ENCODE measurements around the gene FASTKD2. TPM values are rescaled to one million over a fixed set of nuclear protein-coding genes. Genes with fewer than 3 reads are reported as not detected.

Gene FASTKD2
- total RNA-seq: 10 to 100 TPM; 15.1 to 63.8 (median 27.9) TPM
- 10 to 100 TPM in 2 of 3 donors, 1 to 10 TPM in 1; 8.4 to 59.8 (median 10.2) TPM for polyA plus RNA-seq
- long read RNA-seq, donor 1, transcript FASTKD2-201 (12 exons, 3,188 nt): major isoform, 11 of 28 reads
- long read RNA-seq, donor 1, transcript FASTKD2-202 (12 exons, 2,586 nt): minor isoform, 6 of 28 reads
- long read RNA-seq, donor 1, partial matches to known transcripts: 11 of 28 reads
- long read RNA-seq, donor 1, other reads (novel, unspliced or antisense): 0 of 28 reads
- long read RNA-seq, donor 2, partial matches to known transcripts: 10 of 16 reads
- long read RNA-seq, donor 2, other reads (novel, unspliced or antisense): 0 of 16 reads
- long read RNA-seq, donor 3, transcript FASTKD2-201 (12 exons, 3,188 nt): major isoform, 12 of 28 reads
- long read RNA-seq, donor 3, partial matches to known transcripts: 15 of 28 reads
- long read RNA-seq, donor 3, other reads (novel, unspliced or antisense): 0 of 28 reads
- long read RNA-seq, donor 4, transcript FASTKD2-201 (12 exons, 3,188 nt): major isoform, 16 of 28 reads
- long read RNA-seq, donor 4, transcript FASTKD2-202 (12 exons, 2,586 nt): minor isoform, 7 of 28 reads
- long read RNA-seq, donor 4, partial matches to known transcripts: 2 of 28 reads
- long read RNA-seq, donor 4, other reads (novel, unspliced or antisense): 2 of 28 reads
- long read RNA-seq, donor 5, transcript FASTKD2-201 (12 exons, 3,188 nt): major isoform, 48 of 77 reads
- long read RNA-seq, donor 5, transcript FASTKD2-202 (12 exons, 2,586 nt): minor isoform, 20 of 77 reads
- long read RNA-seq, donor 5, partial matches to known transcripts: 3 of 77 reads
- long read RNA-seq, donor 5, other reads (novel, unspliced or antisense): 6 of 77 reads
- long read RNA-seq, donor 6, transcript FASTKD2-201 (12 exons, 3,188 nt): major isoform, 13 of 18 reads
- long read RNA-seq, donor 6, partial matches to known transcripts: 0 of 18 reads
- long read RNA-seq, donor 6, other reads (novel, unspliced or antisense): 4 of 18 reads
- long read RNA-seq, donor 7, partial matches to known transcripts: 6 of 10 reads
- long read RNA-seq, donor 7, other reads (novel, unspliced or antisense): 0 of 10 reads
- long read RNA-seq, donor 8, transcript FASTKD2-201 (12 exons, 3,188 nt): major isoform, 7 of 28 reads
- long read RNA-seq, donor 8, partial matches to known transcripts: 15 of 28 reads
- long read RNA-seq, donor 8, other reads (novel, unspliced or antisense): 0 of 28 reads
- long read RNA-seq, donor 9, transcript FASTKD2-201 (12 exons, 3,188 nt): major isoform, 7 of 10 reads
- long read RNA-seq, donor 9, partial matches to known transcripts: 0 of 10 reads
- long read RNA-seq, donor 9, other reads (novel, unspliced or antisense): 0 of 10 reads
- long read RNA-seq, donor 10, transcript FASTKD2-201 (12 exons, 3,188 nt): major isoform, 6 of 23 reads
- long read RNA-seq, donor 10, partial matches to known transcripts: 15 of 23 reads
- long read RNA-seq, donor 10, other reads (novel, unspliced or antisense): 0 of 23 reads

DNA sequence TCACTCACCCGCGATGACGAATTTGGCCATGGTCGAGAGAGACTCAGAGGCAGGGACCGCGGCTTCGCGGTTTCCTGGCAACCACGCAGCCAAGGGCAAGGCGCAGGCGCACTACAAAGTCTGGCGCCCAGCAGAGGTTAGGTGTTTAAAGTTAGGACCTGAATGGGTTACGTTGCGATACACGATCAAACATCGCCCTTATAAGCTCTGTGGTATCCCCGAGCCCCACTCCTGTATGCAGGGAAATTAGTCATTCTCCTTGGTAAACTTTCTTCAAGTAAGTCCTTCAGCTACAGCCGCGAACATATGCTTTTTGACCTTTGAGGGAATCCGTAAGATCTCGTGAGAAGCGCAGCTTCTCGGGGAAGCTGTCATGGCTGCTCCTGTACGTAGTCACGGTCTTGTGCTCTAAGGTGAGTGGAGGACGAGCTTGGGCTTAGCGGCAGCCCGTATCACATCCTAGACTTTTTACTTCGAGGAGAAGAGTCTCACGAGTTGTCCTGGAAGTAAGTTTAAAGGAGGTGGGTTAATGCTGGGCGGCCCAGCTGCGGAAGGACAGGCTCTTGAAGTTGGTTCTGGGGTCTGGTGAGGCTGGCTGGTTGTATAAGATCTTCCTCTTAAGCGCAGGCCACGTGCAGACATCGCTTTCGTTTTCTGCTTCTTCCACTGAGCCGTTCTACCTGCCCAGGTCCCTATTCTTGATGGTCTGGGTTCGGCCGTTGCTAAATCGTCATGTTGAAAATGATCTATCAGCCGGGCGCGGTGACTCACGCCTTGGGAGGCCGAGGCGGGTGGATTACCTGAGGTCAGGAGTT, at the start of gene FASTKD2, which contains the start of gene MDH1B:
TSS of gene FASTKD2 (plus strand) at position 365 of the 815 bp plus-strand sequence. CDS start 1,088 bp downstream, outside the sequence.
TSS of gene MDH1B (minus strand) at position 87 of the 815 bp plus-strand sequence. CDS start at position 30, 57 bp downstream.
- TF ChIP-seq POLR2A (IDR thresholded peaks at IDR 0.05): peak; percentile 58 to 75
- TF ChIP-seq, protein P1, sequence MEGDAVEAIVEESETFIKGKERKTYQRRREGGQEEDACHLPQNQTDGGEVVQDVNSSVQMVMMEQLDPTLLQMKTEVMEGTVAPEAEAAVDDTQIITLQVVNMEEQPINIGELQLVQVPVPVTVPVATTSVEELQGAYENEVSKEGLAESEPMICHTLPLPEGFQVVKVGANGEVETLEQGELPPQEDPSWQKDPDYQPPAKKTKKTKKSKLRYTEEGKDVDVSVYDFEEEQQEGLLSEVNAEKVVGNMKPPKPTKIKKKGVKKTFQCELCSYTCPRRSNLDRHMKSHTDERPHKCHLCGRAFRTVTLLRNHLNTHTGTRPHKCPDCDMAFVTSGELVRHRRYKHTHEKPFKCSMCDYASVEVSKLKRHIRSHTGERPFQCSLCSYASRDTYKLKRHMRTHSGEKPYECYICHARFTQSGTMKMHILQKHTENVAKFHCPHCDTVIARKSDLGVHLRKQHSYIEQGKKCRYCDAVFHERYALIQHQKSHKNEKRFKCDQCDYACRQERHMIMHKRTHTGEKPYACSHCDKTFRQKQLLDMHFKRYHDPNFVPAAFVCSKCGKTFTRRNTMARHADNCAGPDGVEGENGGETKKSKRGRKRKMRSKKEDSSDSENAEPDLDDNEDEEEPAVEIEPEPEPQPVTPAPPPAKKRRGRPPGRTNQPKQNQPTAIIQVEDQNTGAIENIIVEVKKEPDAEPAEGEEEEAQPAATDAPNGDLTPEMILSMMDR (IDR thresholded peaks at IDR 0.05): no peak
- peak; percentile 92 to 97 (median 95) for DNase-seq
- no peaks in the 10 kb centered on the region for H3K9me3 ChIP-seq (replicated peaks in 1 of 3)
- H3K36me3 ChIP-seq (replicated peaks in 1 of 2): peaks cover 0 to 8% of the 10 kb centered on the region in 2 donors
- intact Hi-C loops (cut with DNase I): no loop called here
- no peaks in the 10 kb centered on the region for H3K27me3 ChIP-seq
- peak within 1 kb of the TSS; percentile 6 to 92 (median 58) for H3K4me3 ChIP-seq
- 0% methylated on average over 25 to 46 of the region's 46 CpGs for WGBS, 4 donors
- peak within 1 kb of the TSS; percentile 59 to 96 (median 89) for H3K27ac ChIP-seq
- peaks cover 0 to 19% of the 10 kb centered on the region in 2 donors for H3K4me1 ChIP-seq (replicated peaks in 1 of 2)

DNA sequence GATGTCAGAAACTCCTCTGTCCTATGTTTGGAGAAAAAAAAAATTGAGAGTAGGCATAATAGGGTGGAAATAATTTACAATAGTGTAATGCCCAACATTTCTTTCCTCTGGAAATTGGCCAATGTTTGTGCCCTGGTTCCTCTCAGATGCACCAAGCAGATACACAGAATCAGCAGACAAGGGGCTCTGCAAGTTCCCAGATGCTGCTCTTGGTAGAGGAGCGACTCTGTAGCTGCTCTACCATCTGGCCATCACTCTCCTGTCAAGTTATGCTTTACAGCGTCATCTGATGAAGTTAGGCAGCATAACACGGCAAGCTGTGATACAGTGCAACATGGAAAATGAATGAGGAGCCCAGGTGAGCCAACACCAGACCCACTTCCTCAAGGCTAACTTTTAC, 48.8 kb upstream of the FASTKD2 start:
- H3K27me3 ChIP-seq: no peaks in the 10 kb centered on the region
- H3K9me3 ChIP-seq (replicated peaks in 1 of 3): no peaks in the 10 kb centered on the region
- H3K4me1 ChIP-seq (replicated peaks in 1 of 2): no peaks in the 10 kb centered on the region
- 75 to 82% (median 78%) methylated on average over 3 of the region's 3 CpGs for WGBS, 4 donors
- no peak for TF ChIP-seq POLR2A (IDR thresholded peaks at IDR 0.05)
- TF ChIP-seq, protein P1 (IDR thresholded peaks at IDR 0.05): no peak
- no peaks in the 10 kb centered on the region for H3K36me3 ChIP-seq (replicated peaks in 1 of 2)
- DNase-seq: no peak
- H3K4me3 ChIP-seq: no peak overlapping the region
- intact Hi-C loops (cut with DNase I): no loop called here
- H3K27ac ChIP-seq: no peak overlapping the region

DNA sequence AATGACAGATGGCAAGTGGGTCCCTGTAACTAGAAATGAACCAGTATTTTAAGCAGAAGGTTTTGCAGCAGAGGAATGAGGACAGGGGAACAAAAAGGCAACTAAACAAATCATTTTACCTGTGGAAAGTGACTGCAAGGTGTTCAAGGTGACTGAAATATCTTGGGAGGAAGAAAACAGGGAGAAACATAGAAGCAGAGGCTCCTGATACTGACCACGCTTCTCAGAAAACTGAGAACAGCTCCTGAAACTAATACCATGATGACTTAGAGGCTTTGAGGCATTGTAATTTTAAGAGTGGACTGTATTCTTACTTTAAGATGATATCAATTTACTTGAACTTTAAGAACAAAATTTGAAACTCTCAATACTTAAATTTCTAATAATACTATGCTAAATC, 47.1 kb upstream of the FASTKD2 start, which contains the start of gene DYTN:
TSS of gene DYTN (minus strand) at position 101 of the 400 bp plus-strand sequence. CDS start 117 bp downstream, outside the sequence.
- Histone ChIP-seq H3K27ac (no peak within 1 kb of the TSS), H3K9me3 (replicated peaks in 1 of 3) (no peaks in the 10 kb centered on the region), H3K27me3 (no peaks in the 10 kb centered on the region), H3K4me1 (replicated peaks in 1 of 2) (no peaks in the 10 kb centered on the region), H3K4me3 (no peak within 1 kb of the TSS), H3K36me3 (replicated peaks in 1 of 2) (no peaks in the 10 kb centered on the region)
- DNase-seq: no peak
- intact Hi-C loops (cut with DNase I): no loop called here
- 69 to 71% (median 70%) methylated on average over 1 of the region's 1 CpG for WGBS, 4 donors
- TF ChIP-seq POLR2A (IDR thresholded peaks at IDR 0.05): no peak
- TF ChIP-seq, protein P1 (IDR thresholded peaks at IDR 0.05): no peak
